Right hindlimb (tissue), 1 donor: Measurements from ENCODE around the gene ZNF548.
A peak's percentile ranks its signal among the peaks of the same experiment; 100 is the strongest.

Experiments used
- DNase-seq: peaks from one replicate; pipeline ENCODE4 v3.0.0-alpha.2; 2018

ZNF548 gene

DNA sequence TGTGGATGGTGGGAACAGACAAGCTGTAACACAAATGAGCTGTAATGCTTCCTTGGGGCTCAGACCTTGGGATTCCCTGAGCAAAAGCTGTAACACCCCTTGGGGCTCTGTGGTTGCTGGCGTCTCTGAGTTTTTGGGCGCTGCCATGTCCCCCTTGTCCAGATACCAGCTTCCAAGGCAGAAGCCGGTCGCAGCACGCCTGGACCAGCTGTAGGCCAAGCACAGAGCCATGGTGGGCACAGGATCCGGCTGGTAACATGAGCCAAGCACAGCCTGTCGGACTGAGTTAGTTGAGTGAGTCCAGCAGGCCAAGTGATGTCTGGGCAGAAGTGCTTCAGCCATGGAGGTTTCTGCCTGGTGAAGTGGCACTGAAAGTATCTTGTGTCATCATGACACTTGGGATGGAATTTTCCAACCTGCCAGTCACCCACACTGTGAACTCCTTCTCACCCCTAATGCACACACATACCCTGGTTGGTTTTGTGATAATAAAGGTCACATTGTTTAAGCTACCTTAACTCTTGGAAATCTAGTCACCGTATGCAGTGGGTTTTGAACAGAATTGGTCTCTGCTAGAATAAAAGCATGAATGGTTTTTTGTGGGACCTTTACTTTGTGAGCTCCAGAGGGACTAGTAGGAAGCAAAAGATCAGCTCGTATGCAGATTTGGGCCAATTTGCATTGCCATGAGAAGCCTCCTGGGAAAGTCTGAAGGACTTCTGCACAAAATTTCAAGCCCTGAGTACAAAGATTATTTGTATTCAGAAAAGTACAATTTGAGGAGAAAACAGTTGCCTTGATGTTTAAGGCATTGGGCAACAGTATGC, 14.3 kb downstream of the ZNF548 start:
- no peak for DNase-seq

DNA sequence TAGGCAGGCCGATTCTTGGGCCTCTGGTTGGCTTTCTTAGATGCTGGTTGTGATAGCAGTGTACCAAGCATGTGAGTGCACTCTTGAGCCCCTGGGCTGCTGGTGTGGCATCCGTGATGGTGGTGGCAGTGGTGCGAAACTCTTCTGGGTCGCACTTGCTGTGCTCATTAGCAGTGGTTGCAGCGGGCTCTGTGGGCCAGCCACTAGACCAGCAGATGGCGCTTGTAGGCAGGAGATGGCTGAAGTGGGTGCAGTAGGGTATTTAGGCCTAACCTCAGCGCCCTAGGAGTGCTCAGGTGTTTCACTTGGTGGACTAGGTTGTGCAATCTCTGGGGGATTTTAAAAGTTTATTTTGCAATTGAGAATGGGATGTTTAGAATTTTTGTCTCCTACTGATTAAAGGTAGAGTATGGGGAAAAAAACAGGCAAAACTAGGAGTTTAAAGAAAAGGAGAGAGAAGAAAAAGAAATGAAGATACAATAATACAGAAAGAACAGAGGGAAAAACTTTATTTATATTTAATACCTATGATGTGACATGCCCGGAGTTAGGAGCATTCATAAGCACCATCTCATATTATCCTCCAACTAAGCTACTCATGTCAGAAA, 17.0 kb downstream of the ZNF548 start:
- peak; percentile 58 for DNase-seq

DNA sequence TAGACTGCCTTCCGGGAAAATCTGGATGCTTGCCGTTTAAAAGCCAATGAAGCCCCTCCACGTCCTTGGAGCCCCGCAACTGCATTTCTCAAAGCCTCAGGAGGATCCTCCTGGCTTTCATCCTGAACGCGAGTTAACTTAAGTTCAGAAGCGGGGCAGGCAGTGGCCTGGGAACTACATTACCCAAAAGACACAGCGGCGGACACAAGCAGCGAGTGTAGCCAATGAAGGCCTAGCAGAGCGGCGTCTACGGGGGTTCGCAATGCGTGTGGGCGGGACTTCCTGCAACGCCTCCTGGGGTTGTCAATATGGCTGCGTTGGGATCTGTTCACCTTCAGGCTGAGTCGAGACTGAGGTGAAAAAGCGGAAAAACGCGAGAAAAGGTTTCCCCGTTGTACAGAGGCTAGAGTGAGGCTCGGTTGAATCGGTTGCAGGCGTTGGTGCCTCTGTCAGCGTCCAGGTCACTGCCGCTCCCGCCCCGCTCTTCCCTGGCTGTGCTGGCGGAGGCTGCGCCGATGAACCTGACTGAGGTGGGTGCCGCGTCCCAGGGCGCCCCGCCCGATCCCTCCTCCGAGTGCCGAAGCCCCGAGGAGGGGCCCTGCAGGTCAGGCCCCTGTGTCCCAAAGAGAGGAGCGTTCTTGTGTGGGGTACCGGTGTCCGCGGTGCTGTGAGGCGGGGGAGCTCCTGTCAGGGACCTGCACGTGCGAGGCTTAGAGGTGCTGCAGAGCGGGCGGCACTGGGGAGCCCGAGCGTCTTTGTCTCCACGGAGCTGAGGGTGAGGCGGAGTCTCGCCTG, 21.4 kb downstream of the ZNF548 start, which contains the start of gene ZNF17:
Gene ZNF17 (plus strand): TSS at position 285 of the 795 bp plus-strand sequence. CDS start 2,455 bp downstream, outside the sequence.
- DNase-seq, result peak; percentile 96

DNA sequence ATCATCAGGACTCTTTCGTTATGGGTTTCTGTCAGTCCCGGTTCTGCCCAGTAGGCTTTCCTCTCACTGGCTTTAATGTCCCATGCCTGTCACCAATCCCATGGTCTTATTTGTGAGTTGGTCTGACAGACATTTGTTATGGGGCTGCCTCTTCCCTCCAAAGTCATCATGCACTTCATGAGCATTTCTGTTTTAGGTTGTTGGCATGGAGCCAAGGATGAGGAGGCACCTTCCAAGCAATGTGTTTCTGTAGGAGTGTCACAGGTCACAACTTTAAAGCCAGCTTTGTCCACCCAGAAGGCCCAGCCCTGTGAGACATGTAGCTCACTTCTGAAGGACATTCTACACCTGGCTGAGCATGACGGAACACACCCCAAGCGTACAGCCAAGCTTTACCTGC, 29.8 kb downstream of the ZNF548 start:
- no peak for DNase-seq

DNA sequence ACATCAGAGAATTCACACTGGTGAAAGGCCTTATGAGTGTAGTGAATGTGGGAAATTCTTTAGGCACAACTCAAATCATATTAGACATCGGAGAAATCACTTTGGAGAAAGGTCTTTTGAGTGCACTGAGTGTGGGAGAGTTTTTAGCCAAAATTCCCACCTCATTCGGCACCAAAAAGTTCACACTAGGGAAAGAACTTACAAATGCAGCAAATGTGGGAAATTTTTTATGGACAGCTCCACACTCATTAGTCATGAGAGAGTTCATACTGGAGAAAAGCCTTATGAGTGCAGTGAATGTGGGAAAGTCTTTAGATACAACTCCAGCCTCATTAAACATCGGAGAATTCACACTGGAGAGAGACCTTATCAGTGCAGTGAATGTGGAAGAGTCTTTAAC, 31.4 kb downstream of the ZNF548 start:
- no peak for DNase-seq

DNA sequence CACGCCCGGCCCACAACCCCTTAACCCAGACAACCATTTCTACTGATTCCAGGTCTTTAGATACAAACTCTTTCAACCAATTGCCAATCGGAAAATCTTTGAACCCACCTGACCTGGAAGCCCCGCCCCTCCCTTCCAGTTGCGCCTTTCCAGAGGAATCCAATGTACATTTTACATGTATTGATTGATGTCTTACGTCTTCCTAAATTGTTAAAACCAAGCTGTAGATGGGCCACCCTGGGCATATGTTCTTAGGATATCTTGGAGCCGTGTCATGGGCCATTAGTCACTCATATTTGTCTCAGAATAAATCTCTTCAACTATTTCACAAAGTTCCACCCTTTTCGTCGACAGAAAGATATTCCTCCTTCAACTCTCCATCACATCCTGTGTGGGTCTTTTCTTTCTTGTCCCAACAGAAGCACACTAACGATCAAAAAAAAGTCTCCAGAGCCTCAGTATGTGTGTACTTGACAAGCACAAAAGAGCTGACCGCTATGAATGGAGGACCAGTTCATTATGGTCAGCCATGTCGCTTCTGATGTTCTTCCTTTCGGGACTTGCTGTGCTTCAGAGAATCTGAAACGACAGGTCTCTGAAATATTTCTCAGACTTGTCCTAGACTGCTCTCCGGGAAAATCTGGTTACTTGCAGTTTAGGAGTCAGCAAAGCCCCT, 44.9 kb downstream of the ZNF548 start:
- peak; percentile 26 for DNase-seq

DNA sequence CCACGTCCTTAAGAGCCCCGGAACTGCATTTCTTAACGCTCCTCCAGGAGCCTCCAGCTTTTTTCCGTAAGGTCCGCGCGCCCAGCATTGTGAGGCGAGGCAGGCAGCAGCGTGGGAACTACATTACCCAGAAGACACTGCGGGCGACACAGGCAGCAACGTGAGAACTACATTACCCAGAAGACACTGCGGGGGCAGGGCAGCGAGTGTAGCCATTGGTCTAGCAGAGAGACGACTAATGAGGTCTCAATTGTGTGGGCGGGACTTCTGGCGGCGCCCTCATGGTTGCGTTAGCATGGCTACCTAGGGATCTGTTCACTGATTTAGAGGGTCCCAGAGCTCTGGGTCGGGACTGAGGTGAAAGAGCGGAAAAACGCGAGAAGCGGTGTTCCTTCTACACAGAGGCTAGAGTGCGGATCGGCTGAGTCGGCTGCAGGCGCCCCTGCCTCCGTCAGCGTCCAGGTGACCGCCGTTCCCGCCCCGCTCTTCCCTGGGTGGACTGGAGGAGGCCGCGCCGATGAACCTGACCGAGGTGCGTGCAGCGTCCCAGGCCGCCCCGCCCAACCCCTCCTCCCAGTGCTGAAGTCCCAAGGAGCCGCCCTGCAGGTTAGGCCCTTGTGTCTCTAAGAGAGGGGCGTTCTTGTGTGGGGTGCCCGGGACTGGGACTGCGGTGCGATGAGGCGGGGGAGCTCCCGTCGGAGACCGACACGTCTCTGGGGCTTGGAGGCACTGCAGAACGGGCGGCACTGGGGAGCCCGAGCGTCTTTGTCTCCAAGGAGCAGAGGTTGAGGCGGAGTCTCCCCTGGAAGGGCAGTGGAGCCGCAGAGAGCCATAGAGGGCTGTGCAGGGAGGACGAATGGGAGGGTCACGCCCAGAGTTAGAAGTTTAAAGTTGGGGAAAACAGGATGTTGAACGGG, 45.7 kb downstream of the ZNF548 start, which contains the start of gene ZNF749:
Gene ZNF749 (plus strand): TSS at position 264 of the 917 bp plus-strand sequence. CDS start 254 bp downstream, at position 518.
- peak; percentile 99 for DNase-seq

DNA sequence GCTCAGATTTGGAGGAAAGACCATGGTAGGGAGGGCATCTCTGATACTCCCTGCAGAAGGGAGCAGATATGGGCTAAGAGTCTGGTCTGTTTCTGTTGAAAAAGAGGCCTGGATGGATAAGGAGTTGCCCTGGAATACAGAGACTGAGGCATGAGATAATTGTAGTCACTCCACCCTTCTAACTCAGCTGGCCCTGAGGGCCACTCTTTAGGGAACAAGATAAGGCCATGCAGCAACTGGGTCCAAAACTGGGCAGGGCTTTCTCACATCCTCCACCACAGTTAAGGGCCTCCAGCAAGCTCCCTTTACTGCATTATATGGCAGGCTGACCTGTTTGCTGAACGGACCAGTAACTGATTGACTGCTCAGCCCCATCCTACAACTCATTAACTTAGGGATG, 46.8 kb downstream of the ZNF548 start:
- DNase-seq, result no peak

DNA sequence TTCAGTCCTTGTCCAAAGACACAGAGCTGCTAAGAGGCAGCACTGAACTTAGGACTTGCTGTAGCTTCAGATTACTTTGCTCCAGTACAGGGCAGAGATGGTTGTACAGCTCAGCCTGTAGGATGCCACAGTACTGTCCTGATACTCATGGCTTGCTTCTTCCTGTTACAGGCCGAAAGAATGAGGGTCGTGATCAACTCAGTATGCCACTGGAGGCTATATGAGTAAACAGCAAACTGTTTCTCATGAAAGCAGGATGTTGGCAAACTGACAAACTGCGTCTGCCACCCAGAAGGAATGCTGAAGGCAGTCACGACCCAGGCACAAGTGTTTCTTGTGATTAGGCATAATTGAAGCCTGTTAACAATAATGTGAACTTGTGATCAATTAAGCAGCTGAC, 48.3 kb downstream of the ZNF548 start:
- no peak for DNase-seq

DNA sequence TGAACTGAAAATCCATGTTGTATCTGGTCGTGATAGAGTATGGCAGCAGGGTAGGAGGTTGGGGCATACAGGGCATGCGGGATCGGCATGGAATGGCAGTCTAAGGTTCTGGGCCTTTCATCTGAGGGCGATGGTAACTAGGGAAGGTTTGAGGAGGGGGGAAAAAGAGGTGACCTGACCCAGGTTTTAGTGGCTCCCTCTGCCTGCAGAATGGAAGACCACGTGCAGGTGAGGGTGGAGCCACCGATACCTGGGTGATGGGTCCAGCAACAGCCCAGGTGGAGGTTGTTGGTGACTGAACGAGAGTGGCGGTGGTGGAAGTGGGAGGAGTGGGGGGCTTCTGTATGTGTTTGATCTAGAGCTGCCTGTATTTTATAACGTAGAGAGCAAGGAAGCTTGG, 49.3 kb downstream of the ZNF548 start:
- DNase-seq, result no peak

DNA sequence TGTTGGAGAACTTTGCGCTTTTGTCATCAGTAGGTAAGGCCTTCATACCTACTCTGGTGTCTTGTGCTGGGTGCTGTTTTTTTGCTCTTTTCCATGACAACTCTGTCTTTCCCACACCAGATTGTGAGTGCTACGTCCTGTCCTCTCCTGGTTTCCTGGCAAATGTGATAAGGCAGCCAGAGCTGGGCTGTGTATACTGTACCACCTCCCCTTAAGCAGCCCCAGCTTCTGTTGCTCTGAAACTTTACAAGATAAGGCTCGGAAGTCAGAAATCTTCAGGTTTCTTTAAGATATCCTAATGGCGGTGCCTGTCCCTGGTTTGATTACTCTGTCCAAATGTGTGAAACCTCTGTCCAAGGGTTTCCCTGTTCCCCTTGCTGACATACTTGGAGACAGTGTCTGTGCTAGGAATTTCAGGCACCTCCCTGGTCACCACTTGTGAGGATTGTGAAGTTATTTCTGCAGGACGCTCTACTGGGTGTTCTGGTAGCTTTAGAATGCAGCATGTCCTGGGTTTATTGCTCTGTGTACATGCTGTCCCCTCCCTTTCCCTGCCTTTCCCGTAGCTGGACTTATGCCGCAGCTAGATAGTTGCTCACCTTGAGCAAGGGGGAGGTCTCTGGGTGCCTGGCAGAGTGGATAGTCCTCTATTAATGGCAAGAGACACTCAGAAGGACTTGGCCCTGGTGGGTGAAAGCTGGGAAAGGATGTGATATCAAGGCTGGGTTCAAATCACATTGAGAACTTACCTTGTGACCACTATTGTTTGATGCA, 52.5 kb downstream of the ZNF548 start:
- DNase-seq, result no peak

DNA sequence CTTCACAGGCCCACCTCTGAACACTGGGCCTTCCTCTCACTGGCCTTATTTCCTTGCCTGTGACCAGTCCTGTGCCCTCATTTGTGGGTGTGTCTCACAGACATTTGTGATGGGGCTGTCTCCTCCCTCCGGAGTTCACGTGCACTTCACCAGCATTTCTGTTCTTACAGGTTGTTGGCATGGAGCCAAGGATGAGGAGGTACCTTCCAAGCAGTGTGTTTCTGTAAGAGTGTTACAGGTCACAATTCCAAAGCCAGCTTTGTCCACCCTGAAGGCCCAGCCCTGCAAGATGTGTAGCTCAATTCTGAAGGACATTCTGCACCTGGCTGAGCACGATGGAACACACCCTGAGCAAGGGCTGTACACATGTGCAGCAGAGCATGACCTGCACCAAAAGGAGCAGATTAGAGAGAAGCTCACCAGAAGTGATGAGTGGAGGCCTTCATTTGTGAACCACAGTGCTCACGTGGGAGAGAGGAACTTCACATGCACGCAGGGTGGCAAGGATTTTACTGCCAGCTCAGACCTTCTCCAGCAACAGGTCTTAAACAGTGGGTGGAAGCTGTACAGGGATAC, 53.6 kb downstream of the ZNF548 start:
- DNase-seq, result no peak

DNA sequence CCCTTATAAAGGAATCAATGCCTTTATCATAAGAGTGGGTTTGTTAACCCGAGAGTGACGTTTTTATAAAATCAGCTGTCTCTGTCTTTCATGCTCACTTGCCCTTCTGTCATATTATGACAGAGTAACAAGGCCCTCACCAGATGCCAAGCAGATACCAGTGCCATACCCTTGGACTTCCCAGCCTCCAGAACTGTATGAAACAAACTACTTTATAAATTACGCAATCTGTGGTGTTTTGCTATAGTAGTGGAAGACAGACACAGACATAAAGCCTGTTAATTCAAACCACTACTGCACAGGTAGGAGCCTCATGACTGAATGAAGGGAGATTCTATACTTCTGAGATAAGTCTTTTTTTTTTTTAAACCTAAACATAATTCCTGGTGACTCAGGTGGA, 62.7 kb downstream of the ZNF548 start:
- DNase-seq, result no peak
